ENCODE data around the gene CD27. TPM values are rescaled to one million over a fixed set of nuclear protein-coding genes. Genes with fewer than 3 reads are reported as not detected.
A peak's percentile ranks its signal among the peaks of the same experiment; 100 is the strongest.

Gene CD27
- polyA plus RNA-seq, 1 of the 3 experiments (the other 2 are of a cell fraction) = not detected

GRCh38 chr12:6469092-6469491, 24.3 kb downstream of the CD27 start:
- no peaks in the 10 kb centered on the region for H3K27me3 ChIP-seq (ENCODE audit: insufficient read depth)
- H4K20me1 ChIP-seq (ENCODE audit: insufficient read depth) = no peaks in the 10 kb centered on the region
- ChIA-PET CTCF (interaction anchor here (3.0 to 4.1 kb wide), 3 partner anchors 24 to 69 kb away, joined by 9 to 16 read pairs (median 15); partner anchors contain the start of gene MRPL51), POLR2A (interaction anchor here (2.1 to 2.9 kb wide), 3 partner anchors 18 to 144 kb away, joined by 9 to 19 read pairs (median 16); partner anchors contain the start of gene TAPBPL)
- peaks cover 37% of the 10 kb centered on the region for H3K79me2 ChIP-seq (ENCODE audit: insufficient read depth)
- H3F3A ChIP-seq (replicated peaks; ENCODE audit: insufficient read depth) = peaks cover 11% of the 10 kb centered on the region
- H3K36me3 ChIP-seq (replicated peaks in 1 of 2; ENCODE audit: control insufficient read depth in 1 of 2, insufficient read depth in 2 of 2, low read length in 1 of 2) = peaks cover 17 to 22% of the 10 kb centered on the region in 2 experiments
- H3K9me2 ChIP-seq = no peaks in the 10 kb centered on the region
- peak overlapping the region; percentile 98 for H3K4me2 ChIP-seq
- H3K9me3 ChIP-seq = no peaks in the 10 kb centered on the region
- WGBS (ENCODE audit: low lambda C conversion rate) = 71% methylated on average over 6 of the region's 6 CpGs
- DNase-seq = no peak
- peak overlapping the region; percentile 87; the same call in 1 of the 2 replicates for H3K9ac ChIP-seq
- H3K4me3 ChIP-seq (ENCODE audit: low read depth in 2 of 2, low read length in 1 of 2) = peak overlapping the region in 1 of 2 experiments; percentile 92; a peak in 3 of 4 replicates
- no peak overlapping the region for H3K27ac ChIP-seq (ENCODE audit: low read depth in 2 of 2, low read length in 1 of 2)
- no peak overlapping the region for H2AFZ ChIP-seq (ENCODE audit: low read depth)
- TF ChIP-seq GATA2 (CRISPR knock-in tag; IDR thresholded peaks at IDR 0.05) = no peak
- TF ChIP-seq MEF2A (IDR thresholded peaks at IDR 0.05; ENCODE audit: borderline replicate concordance, low read depth) = no peak
- TF ChIP-seq YY1 (IDR thresholded peaks at IDR 0.05; ENCODE audit: low read depth) = no peak
- no peak for TF ChIP-seq USF1 (IDR thresholded peaks at IDR 0.05; ENCODE audit: borderline replicate concordance, low read depth)
- TF ChIP-seq RAD21 (IDR thresholded peaks at IDR 0.05; ENCODE audit: low read length) = no peak
- no peak for TF ChIP-seq SIN3A (IDR thresholded peaks at IDR 0.05; ENCODE audit: borderline replicate concordance, low read depth, low read length)
- peaks cover 0 to 13% of the 10 kb centered on the region in 2 experiments; a peak in 2 of 4 replicates for H3K4me1 ChIP-seq (ENCODE audit: control insufficient read depth in 1 of 2, insufficient read depth in 2 of 2, low read depth in 1 of 2, low read length in 1 of 2)

GRCh38 chr12:6469609-6470374, 25.0 kb downstream of the CD27 start:
- Histone ChIP-seq H3K27ac (ENCODE audit: low read depth in 2 of 2, low read length in 1 of 2) (peak overlapping the region; percentile 91 to 98; a peak in 3 of 4 replicates), H3K9me3 (no peaks in the 10 kb centered on the region), H3K4me3 (ENCODE audit: low read depth in 2 of 2, low read length in 1 of 2) (peak overlapping the region; percentile 77 to 92), H3K9ac (peak overlapping the region; percentile 87), H3K4me2 (peak overlapping the region; percentile 98), H2AFZ (ENCODE audit: low read depth) (peak overlapping the region; percentile 92), H3K79me2 (ENCODE audit: insufficient read depth) (peaks cover 37% of the 10 kb centered on the region), H3K36me3 (replicated peaks in 1 of 2; ENCODE audit: control insufficient read depth in 1 of 2, insufficient read depth in 2 of 2, low read length in 1 of 2) (peaks cover 10 to 15% of the 10 kb centered on the region in 2 experiments), H3K9me2 (no peaks in the 10 kb centered on the region), H3K4me1 (ENCODE audit: control insufficient read depth in 1 of 2, insufficient read depth in 2 of 2, low read depth in 1 of 2, low read length in 1 of 2) (peaks cover 0 to 13% of the 10 kb centered on the region in 2 experiments; a peak in 2 of 4 replicates), H3K27me3 (ENCODE audit: insufficient read depth) (no peaks in the 10 kb centered on the region), H4K20me1 (ENCODE audit: insufficient read depth) (no peaks in the 10 kb centered on the region), H3F3A (replicated peaks; ENCODE audit: insufficient read depth) (peaks cover 11% of the 10 kb centered on the region)
- CTCF ChIA-PET = interaction anchor here (0.8 to 4.1 kb wide), 10 partner anchors 10 to 144 kb away, joined by 3 to 16 read pairs (median 6); partner anchors contain the start of gene MRPL51
- DNase-seq = no peak
- POLR2A ChIA-PET = interaction anchor here (0.7 to 2.9 kb wide), 15 partner anchors 15 to 143 kb away, joined by 3 to 23 read pairs (median 7); partner anchors contain the start of genes GAPDH, MRPL51 and TAPBPL
- 30% methylated on average over 13 of the region's 16 CpGs for WGBS (ENCODE audit: low lambda C conversion rate)
- no peak for TF ChIP-seq SIN3A (IDR thresholded peaks at IDR 0.05; ENCODE audit: borderline replicate concordance, low read depth, low read length)
- TF ChIP-seq SMC3 (IDR thresholded peaks at IDR 0.05; ENCODE audit: low read depth, low read length) = no peak
- no peak for TF ChIP-seq REST (IDR thresholded peaks at IDR 0.05; ENCODE audit: low read depth, low read length)
- no peak for TF ChIP-seq TEAD4 (IDR thresholded peaks at IDR 0.05; ENCODE audit: borderline replicate concordance, insufficient read depth)
- TF ChIP-seq RAD21 (IDR thresholded peaks at IDR 0.05; ENCODE audit: low read length) = no peak
- TF ChIP-seq MXI1 (IDR thresholded peaks at IDR 0.05; ENCODE audit: low read depth, low read length) = no peak
- TF ChIP-seq EZH2phosphoT487 (IDR thresholded peaks at IDR 0.05; ENCODE audit: borderline replicate concordance, low read depth) = no peak

Measured in SK-N-SH (cell line).